GM23338 (cell line): ENCODE results near the gene CNN2. TPM values are rescaled to one million over a fixed set of nuclear protein-coding genes. Genes with fewer than 3 reads are reported as not detected.
A peak's percentile ranks its signal among the peaks of the same experiment; 100 is the strongest.

Experiments used
- ATAC-seq: fragments of 200-7000 bp; cut with Tn5 transposase; 3 replicates; pipeline ENCODE4 v1.9.1; 2020
- DNase-seq: peaks from one replicate; pipeline ENCODE4 v3.0.0-alpha.2; 2015; ENCODE audit warnings: low spot score
- H2AFZ ChIP-seq: fragments of 200-600 bp; sonication (generic); 2 replicates; pipeline ENCODE4 v1.8.0; 2016; ENCODE audit warnings: antibody characterized with exemption, mild to moderate bottlenecking, moderate library complexity
- H3F3A ChIP-seq: fragments of 200-600 bp; sonication (generic); replicated peaks from 2 replicates; pipeline ENCODE4 v1.8.0; 2017; ENCODE audit warnings: antibody characterized with exemption, mixed run types, low read depth
- H3K27ac ChIP-seq: fragments of 200-600 bp; sonication (generic); 2 replicates; pipeline ENCODE4 v1.6.1; 2016; ENCODE audit warnings: low read depth
- H3K27me3 ChIP-seq: fragments of 200-600 bp; sonication (generic); 2 replicates; pipeline ENCODE4 v1.8.0; 2016; ENCODE audit warnings: mild to moderate bottlenecking, mixed run types, moderate library complexity; ENCODE audit not compliant: insufficient read depth
- H3K36me3 ChIP-seq: fragments of 200-600 bp; sonication (generic); 2 replicates; pipeline ENCODE4 v1.8.0; 2016; ENCODE audit warnings: mild to moderate bottlenecking; ENCODE audit not compliant: insufficient read depth
- H3K4me1 ChIP-seq: fragments of 200-600 bp; sonication (generic); 2 replicates; pipeline ENCODE4 v1.8.0; 2016; ENCODE audit warnings: mild to moderate bottlenecking, moderate library complexity; ENCODE audit not compliant: insufficient read depth
- H3K4me2 ChIP-seq: fragments of 200-600 bp; sonication (generic); 2 replicates; pipeline ENCODE4 v1.7.1; 2017; ENCODE audit warnings: mixed run types
- H3K4me3 ChIP-seq: fragments of 200-600 bp; sonication (generic); 2 replicates; pipeline ENCODE4 v1.6.1; 2016; ENCODE audit warnings: mixed run types
- H3K79me2 ChIP-seq: fragments of 200-600 bp; sonication (generic); replicated peaks from 2 replicates; pipeline ENCODE4 v1.8.0; 2017; ENCODE audit warnings: mild to moderate bottlenecking; ENCODE audit not compliant: insufficient read depth
- H3K9me2 ChIP-seq: fragments of 200-600 bp; sonication (generic); 2 replicates; pipeline ENCODE4 v1.8.0; 2017; ENCODE audit not compliant: insufficient read depth
- H4K20me1 ChIP-seq: fragments of 200-600 bp; sonication (generic); replicated peaks from 2 replicates; pipeline ENCODE4 v1.8.0; 2017; ENCODE audit warnings: mild to moderate bottlenecking; ENCODE audit not compliant: insufficient read depth
- H3K27ac Mint-ChIP-seq: 2 replicates; pipeline ENCODE4 v1.8.0; 2020; ENCODE audit warnings: inconsistent platforms, mild to moderate bottlenecking, moderate library complexity, mixed read lengths
- H3K27me3 Mint-ChIP-seq: 3 replicates; pipeline ENCODE4 v1.8.0; 2022; ENCODE audit warnings: low read depth, mild to moderate bottlenecking, moderate library complexity, mixed read lengths, inconsistent platforms; ENCODE audit not compliant: insufficient read depth, poor library complexity
- H3K36me3 Mint-ChIP-seq: 3 replicates; pipeline ENCODE4 v1.8.0; 2021; ENCODE audit warnings: low read depth, mild to moderate bottlenecking, inconsistent platforms, moderate library complexity, mixed read lengths
- H3K4me1 Mint-ChIP-seq: 3 replicates; pipeline ENCODE4 v1.8.0; 2020; ENCODE audit warnings: mild to moderate bottlenecking, inconsistent platforms, mixed read lengths
- H3K4me3 Mint-ChIP-seq: 3 replicates; pipeline ENCODE4 v1.8.0; 2021; ENCODE audit warnings: moderate library complexity, mild to moderate bottlenecking, inconsistent platforms, mixed read lengths
- H3K9me3 Mint-ChIP-seq: 3 replicates; pipeline ENCODE4 v1.8.0; 2020; ENCODE audit warnings: moderate library complexity, mild to moderate bottlenecking, inconsistent platforms, mixed read lengths
- EZH2phosphoT487 ChIP-seq: fragments of 200-600 bp; sonication (generic); IDR thresholded peaks from one replicate; pipeline ENCODE4 v1.8.1; 2018; ENCODE audit warnings: antibody characterized with exemption; ENCODE audit not compliant: unreplicated experiment
- polyA plus RNA-seq: library from polyadenylated mRNA; unstranded; fragments of >200 nt; fragmentation: Nextera tagmentation; extraction: Ambion mirVana; gene quantifications from 2 replicates; pipeline ENCODE4 v1.2.1, GENCODE V29; 2016
- total RNA-seq: library from RNA; depleted of rRNA; stranded (reverse); fragments of >200 nt; shearing (Covaris generic); gene quantifications from 2 replicates; pipeline ENCODE4 v1.2.3, GENCODE V29; 2014
- TF ChIP-seq, protein P1 (sequence below): fragments of 250-450 bp; sonication (Bioruptor Pico); IDR thresholded peaks from 2 replicates; pipeline ENCODE4 v1.5.0; 2020; ENCODE audit warnings: mild to moderate bottlenecking, moderate library complexity
- TF ChIP-seq, protein P2 (sequence below), 2 experiments: fragments of 200-600 bp in 1 of 2; sonication (generic) in 1 of 2; conservative IDR thresholded peaks; 2 replicates each; pipeline versions ENCODE4 v1.5.1 to v1.6.1; 2016 to 2017; ENCODE audit warnings: antibody characterized with exemption in 2 of 2, low read depth in 2 of 2, mild to moderate bottlenecking in 2 of 2, moderate library complexity in 1 of 2
- TF ChIP-seq, protein P3 (sequence below): IDR thresholded peaks from one replicate; pipeline ENCODE4 v1.6.1; 2018; ENCODE audit warnings: antibody characterized with exemption; ENCODE audit not compliant: unreplicated experiment

CNN2 gene
- total and polyA plus RNA-seq, 2 experiments from 2014 or later = 330 to 392 TPM

DNA sequence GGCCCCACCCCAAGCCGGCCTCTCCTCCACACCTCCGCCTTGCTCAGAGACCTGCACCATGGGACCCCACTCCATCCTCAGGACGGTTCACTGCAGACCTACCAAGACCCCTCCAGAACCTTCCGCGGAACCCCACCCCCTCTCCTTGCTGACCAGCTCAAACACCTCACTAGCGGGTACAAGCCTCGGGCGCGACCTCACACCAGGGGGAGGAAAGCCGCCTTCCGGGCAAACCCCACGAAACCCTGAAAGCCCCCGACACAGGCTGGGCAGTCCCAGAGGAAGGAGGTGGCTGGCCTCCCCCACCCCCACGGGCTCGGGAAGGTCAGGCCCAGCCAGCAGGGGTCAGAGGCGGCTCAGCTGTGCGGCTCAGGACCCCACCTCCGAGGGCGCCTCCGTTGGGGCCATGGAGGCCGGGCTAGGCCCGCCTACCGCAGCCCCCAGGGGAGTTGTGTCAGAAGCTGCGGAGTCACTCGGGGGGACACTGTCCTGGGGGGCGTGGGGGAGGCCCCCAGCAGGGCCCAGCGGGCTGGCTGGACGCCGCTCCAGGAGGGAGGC, 16.3 kb upstream of the CNN2 start (continued):
- TF ChIP-seq, protein P1, sequence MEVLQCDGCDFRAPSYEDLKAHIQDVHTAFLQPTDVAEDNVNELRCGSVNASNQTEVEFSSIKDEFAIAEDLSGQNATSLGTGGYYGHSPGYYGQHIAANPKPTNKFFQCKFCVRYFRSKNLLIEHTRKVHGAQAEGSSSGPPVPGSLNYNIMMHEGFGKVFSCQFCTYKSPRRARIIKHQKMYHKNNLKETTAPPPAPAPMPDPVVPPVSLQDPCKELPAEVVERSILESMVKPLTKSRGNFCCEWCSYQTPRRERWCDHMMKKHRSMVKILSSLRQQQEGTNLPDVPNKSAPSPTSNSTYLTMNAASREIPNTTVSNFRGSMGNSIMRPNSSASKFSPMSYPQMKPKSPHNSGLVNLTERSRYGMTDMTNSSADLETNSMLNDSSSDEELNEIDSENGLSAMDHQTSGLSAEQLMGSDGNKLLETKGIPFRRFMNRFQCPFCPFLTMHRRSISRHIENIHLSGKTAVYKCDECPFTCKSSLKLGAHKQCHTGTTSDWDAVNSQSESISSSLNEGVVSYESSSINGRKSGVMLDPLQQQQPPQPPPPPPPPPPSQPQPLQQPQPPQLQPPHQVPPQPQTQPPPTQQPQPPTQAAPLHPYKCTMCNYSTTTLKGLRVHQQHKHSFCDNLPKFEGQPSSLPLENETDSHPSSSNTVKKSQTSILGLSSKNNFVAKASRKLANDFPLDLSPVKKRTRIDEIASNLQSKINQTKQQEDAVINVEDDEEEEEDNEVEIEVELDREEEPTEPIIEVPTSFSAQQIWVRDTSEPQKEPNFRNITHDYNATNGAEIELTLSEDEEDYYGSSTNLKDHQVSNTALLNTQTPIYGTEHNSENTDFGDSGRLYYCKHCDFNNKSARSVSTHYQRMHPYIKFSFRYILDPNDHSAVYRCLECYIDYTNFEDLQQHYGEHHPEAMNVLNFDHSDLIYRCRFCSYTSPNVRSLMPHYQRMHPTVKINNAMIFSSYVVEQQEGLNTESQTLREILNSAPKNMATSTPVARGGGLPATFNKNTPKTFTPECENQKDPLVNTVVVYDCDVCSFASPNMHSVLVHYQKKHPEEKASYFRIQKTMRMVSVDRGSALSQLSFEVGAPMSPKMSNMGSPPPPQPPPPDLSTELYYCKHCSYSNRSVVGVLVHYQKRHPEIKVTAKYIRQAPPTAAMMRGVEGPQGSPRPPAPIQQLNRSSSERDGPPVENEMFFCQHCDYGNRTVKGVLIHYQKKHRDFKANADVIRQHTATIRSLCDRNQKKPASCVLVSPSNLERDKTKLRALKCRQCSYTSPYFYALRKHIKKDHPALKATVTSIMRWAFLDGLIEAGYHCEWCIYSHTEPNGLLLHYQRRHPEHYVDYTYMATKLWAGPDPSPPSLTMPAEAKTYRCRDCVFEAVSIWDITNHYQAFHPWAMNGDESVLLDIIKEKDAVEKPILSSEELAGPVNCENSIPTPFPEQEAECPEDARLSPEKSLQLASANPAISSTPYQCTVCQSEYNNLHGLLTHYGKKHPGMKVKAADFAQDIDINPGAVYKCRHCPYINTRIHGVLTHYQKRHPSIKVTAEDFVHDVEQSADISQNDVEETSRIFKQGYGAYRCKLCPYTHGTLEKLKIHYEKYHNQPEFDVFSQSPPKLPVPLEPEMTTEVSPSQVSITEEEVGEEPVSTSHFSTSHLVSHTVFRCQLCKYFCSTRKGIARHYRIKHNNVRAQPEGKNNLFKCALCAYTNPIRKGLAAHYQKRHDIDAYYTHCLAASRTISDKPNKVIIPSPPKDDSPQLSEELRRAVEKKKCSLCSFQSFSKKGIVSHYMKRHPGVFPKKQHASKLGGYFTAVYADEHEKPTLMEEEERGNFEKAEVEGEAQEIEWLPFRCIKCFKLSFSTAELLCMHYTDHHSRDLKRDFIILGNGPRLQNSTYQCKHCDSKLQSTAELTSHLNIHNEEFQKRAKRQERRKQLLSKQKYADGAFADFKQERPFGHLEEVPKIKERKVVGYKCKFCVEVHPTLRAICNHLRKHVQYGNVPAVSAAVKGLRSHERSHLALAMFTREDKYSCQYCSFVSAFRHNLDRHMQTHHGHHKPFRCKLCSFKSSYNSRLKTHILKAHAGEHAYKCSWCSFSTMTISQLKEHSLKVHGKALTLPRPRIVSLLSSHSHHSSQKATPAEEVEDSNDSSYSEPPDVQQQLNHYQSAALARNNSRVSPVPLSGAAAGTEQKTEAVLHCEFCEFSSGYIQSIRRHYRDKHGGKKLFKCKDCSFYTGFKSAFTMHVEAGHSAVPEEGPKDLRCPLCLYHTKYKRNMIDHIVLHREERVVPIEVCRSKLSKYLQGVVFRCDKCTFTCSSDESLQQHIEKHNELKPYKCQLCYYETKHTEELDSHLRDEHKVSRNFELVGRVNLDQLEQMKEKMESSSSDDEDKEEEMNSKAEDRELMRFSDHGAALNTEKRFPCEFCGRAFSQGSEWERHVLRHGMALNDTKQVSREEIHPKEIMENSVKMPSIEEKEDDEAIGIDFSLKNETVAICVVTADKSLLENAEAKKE (CRISPR knock-in tag) = no peak
- TF ChIP-seq EZH2phosphoT487 = no peak

DNA sequence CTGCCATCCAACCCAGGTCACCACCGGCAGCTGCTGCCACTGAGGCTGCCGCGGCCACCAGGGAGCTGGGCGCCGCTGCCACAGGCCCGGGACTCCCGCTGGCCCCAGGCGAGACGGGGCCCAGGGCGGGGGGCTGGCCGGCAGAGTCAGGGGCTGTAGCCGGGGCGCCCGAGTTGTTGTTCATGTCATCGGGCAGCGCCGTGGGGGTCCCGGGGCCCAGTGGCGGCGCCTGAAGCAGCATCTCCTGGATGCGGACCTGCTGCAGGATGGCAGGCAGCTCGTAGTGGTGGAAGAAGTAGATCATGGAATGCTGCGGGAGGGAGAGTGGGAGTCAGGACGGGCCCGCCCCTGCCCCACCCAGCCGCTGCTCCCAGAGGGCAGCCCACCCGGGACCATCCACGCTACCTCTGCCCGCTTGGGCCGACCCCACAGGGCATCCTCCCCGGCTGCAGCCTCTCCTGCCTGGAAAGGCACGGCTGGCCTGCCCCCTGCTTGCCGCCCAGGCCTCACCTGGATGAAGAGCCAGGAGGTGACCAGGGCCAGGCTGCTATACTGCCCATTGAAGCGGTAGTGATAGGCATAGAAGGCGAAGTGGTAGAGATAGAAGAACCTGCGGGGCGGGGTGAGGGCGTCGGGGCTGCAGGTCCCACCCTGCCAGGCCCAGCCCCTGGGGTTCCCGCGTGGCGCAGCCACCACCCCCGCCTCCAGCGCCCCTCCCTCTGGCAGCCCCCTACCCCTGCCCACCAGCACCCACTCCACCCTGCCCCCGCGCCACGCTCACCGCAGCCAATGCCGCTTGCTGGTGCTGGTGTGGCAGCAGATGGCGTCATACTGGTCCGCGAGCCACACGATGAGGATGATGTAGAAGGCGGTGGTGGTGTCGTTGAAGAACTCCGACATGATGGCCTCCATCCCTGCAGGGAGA, 15.6 kb upstream of the CNN2 start:
- TF ChIP-seq, protein P2, sequence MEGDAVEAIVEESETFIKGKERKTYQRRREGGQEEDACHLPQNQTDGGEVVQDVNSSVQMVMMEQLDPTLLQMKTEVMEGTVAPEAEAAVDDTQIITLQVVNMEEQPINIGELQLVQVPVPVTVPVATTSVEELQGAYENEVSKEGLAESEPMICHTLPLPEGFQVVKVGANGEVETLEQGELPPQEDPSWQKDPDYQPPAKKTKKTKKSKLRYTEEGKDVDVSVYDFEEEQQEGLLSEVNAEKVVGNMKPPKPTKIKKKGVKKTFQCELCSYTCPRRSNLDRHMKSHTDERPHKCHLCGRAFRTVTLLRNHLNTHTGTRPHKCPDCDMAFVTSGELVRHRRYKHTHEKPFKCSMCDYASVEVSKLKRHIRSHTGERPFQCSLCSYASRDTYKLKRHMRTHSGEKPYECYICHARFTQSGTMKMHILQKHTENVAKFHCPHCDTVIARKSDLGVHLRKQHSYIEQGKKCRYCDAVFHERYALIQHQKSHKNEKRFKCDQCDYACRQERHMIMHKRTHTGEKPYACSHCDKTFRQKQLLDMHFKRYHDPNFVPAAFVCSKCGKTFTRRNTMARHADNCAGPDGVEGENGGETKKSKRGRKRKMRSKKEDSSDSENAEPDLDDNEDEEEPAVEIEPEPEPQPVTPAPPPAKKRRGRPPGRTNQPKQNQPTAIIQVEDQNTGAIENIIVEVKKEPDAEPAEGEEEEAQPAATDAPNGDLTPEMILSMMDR (conservative IDR thresholded peaks at IDR 0.05; ENCODE audit: low read depth in 2 of 2) = peak in 1 of 2 experiments; percentile 6; a peak in 1 of 4 replicates
- TF ChIP-seq, protein P3, sequence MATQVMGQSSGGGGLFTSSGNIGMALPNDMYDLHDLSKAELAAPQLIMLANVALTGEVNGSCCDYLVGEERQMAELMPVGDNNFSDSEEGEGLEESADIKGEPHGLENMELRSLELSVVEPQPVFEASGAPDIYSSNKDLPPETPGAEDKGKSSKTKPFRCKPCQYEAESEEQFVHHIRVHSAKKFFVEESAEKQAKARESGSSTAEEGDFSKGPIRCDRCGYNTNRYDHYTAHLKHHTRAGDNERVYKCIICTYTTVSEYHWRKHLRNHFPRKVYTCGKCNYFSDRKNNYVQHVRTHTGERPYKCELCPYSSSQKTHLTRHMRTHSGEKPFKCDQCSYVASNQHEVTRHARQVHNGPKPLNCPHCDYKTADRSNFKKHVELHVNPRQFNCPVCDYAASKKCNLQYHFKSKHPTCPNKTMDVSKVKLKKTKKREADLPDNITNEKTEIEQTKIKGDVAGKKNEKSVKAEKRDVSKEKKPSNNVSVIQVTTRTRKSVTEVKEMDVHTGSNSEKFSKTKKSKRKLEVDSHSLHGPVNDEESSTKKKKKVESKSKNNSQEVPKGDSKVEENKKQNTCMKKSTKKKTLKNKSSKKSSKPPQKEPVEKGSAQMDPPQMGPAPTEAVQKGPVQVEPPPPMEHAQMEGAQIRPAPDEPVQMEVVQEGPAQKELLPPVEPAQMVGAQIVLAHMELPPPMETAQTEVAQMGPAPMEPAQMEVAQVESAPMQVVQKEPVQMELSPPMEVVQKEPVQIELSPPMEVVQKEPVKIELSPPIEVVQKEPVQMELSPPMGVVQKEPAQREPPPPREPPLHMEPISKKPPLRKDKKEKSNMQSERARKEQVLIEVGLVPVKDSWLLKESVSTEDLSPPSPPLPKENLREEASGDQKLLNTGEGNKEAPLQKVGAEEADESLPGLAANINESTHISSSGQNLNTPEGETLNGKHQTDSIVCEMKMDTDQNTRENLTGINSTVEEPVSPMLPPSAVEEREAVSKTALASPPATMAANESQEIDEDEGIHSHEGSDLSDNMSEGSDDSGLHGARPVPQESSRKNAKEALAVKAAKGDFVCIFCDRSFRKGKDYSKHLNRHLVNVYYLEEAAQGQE = no peak
- ATAC-seq (no peak), DNase-seq (no peak)
- Mint-ChIP-seq H3K36me3 (peaks cover 12% of the 10 kb centered on the region), H3K27ac (no peak overlapping the region), H3K4me1 (peaks cover 5% of the 10 kb centered on the region; the same call in 2 of the 3 replicates), H3K9me3 (peaks cover 3% of the 10 kb centered on the region; the same call in 1 of the 3 replicates), H3K4me3 (no peak overlapping the region), H3K27me3 (peaks cover 14% of the 10 kb centered on the region)
- no peaks in the 10 kb centered on the region for H3K27me3 ChIP-seq
- H2AFZ ChIP-seq = no peak overlapping the region
- H3K4me3 ChIP-seq = no peak overlapping the region
- H4K20me1 ChIP-seq = peaks cover 14% of the 10 kb centered on the region; the same call in 1 of the 2 replicates
- H3K4me2 ChIP-seq = no peak overlapping the region
- no peak overlapping the region for H3K27ac ChIP-seq
- H3K79me2 ChIP-seq = peaks cover 22% of the 10 kb centered on the region
- H3F3A ChIP-seq = peaks cover 10% of the 10 kb centered on the region; the same call in 1 of the 2 replicates
- H3K4me1 ChIP-seq = no peaks in the 10 kb centered on the region
- H3K36me3 ChIP-seq = no peaks in the 10 kb centered on the region
- H3K9me2 ChIP-seq = no peaks in the 10 kb centered on the region
